ENCODE results near the gene KCNA3. TPM values are rescaled to one million over a fixed set of nuclear protein-coding genes. Genes with fewer than 3 reads are reported as not detected.
A peak's percentile ranks its signal among the peaks of the same experiment; 100 is the strongest.

The KCNA3 gene
- total RNA-seq (22.9 TPM), polyA plus RNA-seq (4.6 TPM)
- long read RNA-seq, donor 1, transcript KCNA3-201 (1 exons, 2,569 nt), result major isoform, 5 of 5 reads
- long read RNA-seq, donor 1, partial matches to known transcripts, result 0 of 5 reads
- long read RNA-seq, donor 1, other reads (novel, unspliced or antisense), result 0 of 5 reads
- long read RNA-seq, donor 2, transcript KCNA3-201 (1 exons, 2,569 nt), result major isoform, 72 of 72 reads
- long read RNA-seq, donor 2, partial matches to known transcripts, result 0 of 72 reads
- long read RNA-seq, donor 2, other reads (novel, unspliced or antisense), result 0 of 72 reads
- long read RNA-seq, donor 3, transcript KCNA3-201 (1 exons, 2,569 nt), result major isoform, 32 of 32 reads
- long read RNA-seq, donor 3, partial matches to known transcripts, result 0 of 32 reads
- long read RNA-seq, donor 3, other reads (novel, unspliced or antisense), result 0 of 32 reads
- long read RNA-seq, donor 4, transcript KCNA3-201 (1 exons, 2,569 nt), result major isoform, 9 of 9 reads
- long read RNA-seq, donor 4, partial matches to known transcripts, result 0 of 9 reads
- long read RNA-seq, donor 4, other reads (novel, unspliced or antisense), result 0 of 9 reads
- long read RNA-seq, donor 5, transcript KCNA3-201 (1 exons, 2,569 nt), result major isoform, 13 of 13 reads
- long read RNA-seq, donor 5, partial matches to known transcripts, result 0 of 13 reads
- long read RNA-seq, donor 5, other reads (novel, unspliced or antisense), result 0 of 13 reads
- long read RNA-seq, donor 6, transcript KCNA3-201 (1 exons, 2,569 nt), result major isoform, 35 of 35 reads
- long read RNA-seq, donor 6, partial matches to known transcripts, result 0 of 35 reads
- long read RNA-seq, donor 6, other reads (novel, unspliced or antisense), result 0 of 35 reads
- long read RNA-seq, donor 7, transcript KCNA3-201 (1 exons, 2,569 nt), result major isoform, 15 of 24 reads
- long read RNA-seq, donor 7, partial matches to known transcripts, result 0 of 24 reads
- long read RNA-seq, donor 7, other reads (novel, unspliced or antisense), result 9 of 24 reads
- long read RNA-seq, donor 8, transcript KCNA3-201 (1 exons, 2,569 nt), result major isoform, 10 of 10 reads
- long read RNA-seq, donor 8, partial matches to known transcripts, result 0 of 10 reads
- long read RNA-seq, donor 8, other reads (novel, unspliced or antisense), result 0 of 10 reads
- long read RNA-seq, donor 9, transcript KCNA3-201 (1 exons, 2,569 nt), result major isoform, 17 of 17 reads
- long read RNA-seq, donor 9, partial matches to known transcripts, result 0 of 17 reads
- long read RNA-seq, donor 9, other reads (novel, unspliced or antisense), result 0 of 17 reads
- long read RNA-seq, donor 10, transcript KCNA3-201 (1 exons, 2,569 nt), result major isoform, 34 of 34 reads
- long read RNA-seq, donor 10, partial matches to known transcripts, result 0 of 34 reads
- long read RNA-seq, donor 10, other reads (novel, unspliced or antisense), result 0 of 34 reads

GRCh38 chr1:110674337-110675059 is at the start of gene KCNA3:
TSS of gene KCNA3 (minus strand) at chr1:110674940. CDS start at chr1:110674809, 131 bp downstream.
- Histone ChIP-seq H3K36me3 (ENCODE audit: control insufficient read depth in 2 of 2, insufficient read depth in 2 of 2, low read length in 1 of 2) (no peaks in the 10 kb centered on the region), H3K9me3 (ENCODE audit: control insufficient read depth in 2 of 2, insufficient read depth in 1 of 2, low read length in 1 of 2) (peaks cover 0 to 9% of the 10 kb centered on the region in 2 donors), H3K27me3 (ENCODE audit: control insufficient read depth in 2 of 2, insufficient read depth in 1 of 2, low read length in 1 of 2) (peaks cover 0 to 14% of the 10 kb centered on the region in 2 donors), H3K27ac (ENCODE audit: low read depth in 1 of 2, low read length in 1 of 2) (peak within 1 kb of the TSS; percentile 97 to 98), H3K4me3 (ENCODE audit: low read length in 2 of 2) (peak within 1 kb of the TSS; percentile 66 to 91), H3K4me1 (ENCODE audit: control insufficient read depth in 2 of 2, insufficient read depth in 2 of 2, low read length in 2 of 2) (peaks cover 8 to 27% of the 10 kb centered on the region in 2 donors)
- under 1% methylated on average over 97 of the region's 97 CpGs for WGBS
- DNase-seq (ENCODE audit: low read depth in 6 of 9, low spot score in 9 of 9), result peak in 6 of 9 donors; percentile 69 to 90 (median 79)

DNA sequence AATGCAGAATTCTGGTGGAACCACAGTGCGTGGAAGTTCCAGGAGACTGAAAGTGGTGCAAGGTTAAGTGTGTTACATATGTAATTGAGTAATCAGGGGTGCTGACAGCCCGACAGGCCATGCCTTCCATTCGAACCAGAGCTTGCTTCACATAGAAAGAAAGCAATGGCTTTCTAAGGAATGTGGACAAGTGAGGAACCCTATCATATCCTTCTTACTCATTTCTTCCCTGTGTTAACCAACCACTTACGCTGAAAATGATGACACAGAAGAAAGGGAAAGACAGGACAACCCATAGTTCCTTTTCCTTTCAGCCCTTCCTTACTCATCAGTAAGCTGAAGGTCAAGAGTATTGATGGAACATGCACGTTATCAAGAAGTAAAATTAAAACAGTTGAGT is 48.1 kb upstream of the KCNA3 start:
- WGBS, result 95% methylated on average over 5 of the region's 5 CpGs
- Histone ChIP-seq H3K36me3 (ENCODE audit: control insufficient read depth in 2 of 2, insufficient read depth in 2 of 2, low read length in 1 of 2) (no peaks in the 10 kb centered on the region), H3K4me1 (ENCODE audit: control insufficient read depth in 2 of 2, insufficient read depth in 2 of 2, low read length in 2 of 2) (peaks cover 13% of the 10 kb centered on the region in 2 donors), H3K9me3 (ENCODE audit: control insufficient read depth in 2 of 2, insufficient read depth in 1 of 2, low read length in 1 of 2) (no peaks in the 10 kb centered on the region), H3K4me3 (ENCODE audit: low read length in 2 of 2) (no peak overlapping the region), H3K27ac (ENCODE audit: low read depth in 1 of 2, low read length in 1 of 2) (no peak overlapping the region), H3K27me3 (ENCODE audit: control insufficient read depth in 2 of 2, insufficient read depth in 1 of 2, low read length in 1 of 2) (peaks cover 0 to 11% of the 10 kb centered on the region in 2 donors)
- DNase-seq (ENCODE audit: low read depth in 6 of 9, low spot score in 9 of 9), result no peak

DNA sequence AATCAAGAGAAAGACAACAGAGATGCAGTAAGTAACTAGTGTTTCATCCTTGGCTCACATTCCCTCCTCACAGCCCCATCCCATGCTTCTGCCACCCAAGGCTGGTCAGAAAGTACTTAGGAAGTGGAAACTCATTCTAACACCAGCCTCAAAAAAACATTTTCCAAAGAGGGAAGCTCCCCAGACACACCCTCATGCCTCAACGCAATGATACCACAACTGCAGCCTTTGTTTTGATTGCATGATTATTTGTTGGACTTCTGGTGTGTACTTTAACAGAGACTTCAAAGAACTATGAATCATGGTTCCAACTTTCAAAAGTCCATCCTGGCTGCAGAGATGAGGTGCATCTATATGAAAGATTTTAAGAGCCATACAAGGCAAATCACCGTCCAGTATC is 45.2 kb upstream of the KCNA3 start:
- Histone ChIP-seq H3K4me1 (ENCODE audit: control insufficient read depth in 2 of 2, insufficient read depth in 2 of 2, low read length in 2 of 2) (no peaks in the 10 kb centered on the region), H3K27ac (ENCODE audit: low read depth in 1 of 2, low read length in 1 of 2) (no peak overlapping the region)
- WGBS, result 86% methylated on average over 2 of the region's 2 CpGs

DNA sequence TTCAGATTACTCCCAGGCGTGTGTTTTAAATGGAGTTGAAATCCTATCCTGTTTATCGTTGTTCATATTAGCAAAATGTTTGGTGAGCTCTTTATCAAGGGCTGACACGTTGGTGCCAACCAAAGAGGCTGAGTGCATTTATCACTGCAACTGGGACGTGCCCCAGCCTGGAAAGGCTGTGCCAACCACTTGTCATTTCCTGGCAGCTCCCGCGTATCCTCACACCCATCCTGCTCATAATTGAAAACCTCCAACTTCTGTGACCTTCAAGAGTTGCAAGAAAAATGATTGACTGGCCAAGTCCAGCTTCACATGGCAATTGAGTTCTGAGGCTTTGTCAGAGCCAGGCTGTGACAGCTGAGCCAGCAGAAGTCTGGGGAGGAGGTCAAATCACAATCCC is 43.7 kb upstream of the KCNA3 start:
- no peak overlapping the region for H3K27ac ChIP-seq (ENCODE audit: low read depth in 1 of 2, low read length in 1 of 2)
- H3K4me1 ChIP-seq (ENCODE audit: control insufficient read depth in 2 of 2, insufficient read depth in 2 of 2, low read length in 2 of 2), result no peaks in the 10 kb centered on the region
- no peaks in the 10 kb centered on the region for H3K9me3 ChIP-seq (ENCODE audit: control insufficient read depth in 2 of 2, insufficient read depth in 1 of 2, low read length in 1 of 2)
- H3K36me3 ChIP-seq (ENCODE audit: control insufficient read depth in 2 of 2, insufficient read depth in 2 of 2, low read length in 1 of 2), result no peaks in the 10 kb centered on the region
- 91% methylated on average over 6 of the region's 6 CpGs for WGBS
- no peak for DNase-seq (ENCODE audit: low read depth in 6 of 9, low spot score in 9 of 9)
- peaks cover 0 to 13% of the 10 kb centered on the region in 2 donors for H3K27me3 ChIP-seq (ENCODE audit: control insufficient read depth in 2 of 2, insufficient read depth in 1 of 2, low read length in 1 of 2)
- H3K4me3 ChIP-seq (ENCODE audit: low read length in 2 of 2), result no peak overlapping the region

More for the DNA sequence above, 45.2 kb upstream of the KCNA3 start:
- Histone ChIP-seq H3K4me3 (ENCODE audit: low read length in 2 of 2) (no peak overlapping the region), H3K36me3 (ENCODE audit: control insufficient read depth in 2 of 2, insufficient read depth in 2 of 2, low read length in 1 of 2) (no peaks in the 10 kb centered on the region), H3K27me3 (ENCODE audit: control insufficient read depth in 2 of 2, insufficient read depth in 1 of 2, low read length in 1 of 2) (peaks cover 0 to 13% of the 10 kb centered on the region in 2 donors), H3K9me3 (ENCODE audit: control insufficient read depth in 2 of 2, insufficient read depth in 1 of 2, low read length in 1 of 2) (no peaks in the 10 kb centered on the region)
- no peak for DNase-seq (ENCODE audit: low read depth in 6 of 9, low spot score in 9 of 9)

DNA sequence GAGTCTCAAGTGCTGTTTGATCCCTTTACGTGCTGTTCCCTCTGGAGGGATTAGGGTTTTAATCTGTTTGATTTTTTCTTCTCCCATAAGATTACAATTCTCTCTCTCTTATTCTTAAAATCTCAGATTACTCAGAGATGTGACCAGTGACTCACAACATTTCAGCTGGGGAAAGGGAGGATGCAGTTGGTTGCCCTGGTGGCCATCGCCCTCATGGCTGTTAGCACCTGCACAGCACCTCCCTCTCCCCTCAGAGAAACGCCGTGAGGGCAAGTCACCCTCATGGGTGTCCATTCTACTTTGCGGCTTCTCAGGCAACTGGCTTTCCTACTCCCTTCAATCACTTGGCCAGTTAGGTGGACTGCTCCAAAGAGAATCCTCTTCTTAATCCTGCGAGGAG is 42.4 kb upstream of the KCNA3 start:
- Histone ChIP-seq H3K36me3 (ENCODE audit: control insufficient read depth in 2 of 2, insufficient read depth in 2 of 2, low read length in 1 of 2) (no peaks in the 10 kb centered on the region), H3K27me3 (ENCODE audit: control insufficient read depth in 2 of 2, insufficient read depth in 1 of 2, low read length in 1 of 2) (peaks cover 0 to 11% of the 10 kb centered on the region in 2 donors), H3K9me3 (ENCODE audit: control insufficient read depth in 2 of 2, insufficient read depth in 1 of 2, low read length in 1 of 2) (no peaks in the 10 kb centered on the region), H3K4me3 (ENCODE audit: low read length in 2 of 2) (no peak overlapping the region), H3K4me1 (ENCODE audit: control insufficient read depth in 2 of 2, insufficient read depth in 2 of 2, low read length in 2 of 2) (no peaks in the 10 kb centered on the region), H3K27ac (ENCODE audit: low read depth in 1 of 2, low read length in 1 of 2) (no peak overlapping the region)
- WGBS, result 89% methylated on average over 6 of the region's 6 CpGs
- DNase-seq (ENCODE audit: low read depth in 6 of 9, low spot score in 9 of 9), result no peak

- Histone ChIP-seq H3K4me3 (ENCODE audit: low read length in 2 of 2) (no peak overlapping the region), H3K27ac (ENCODE audit: low read depth in 1 of 2, low read length in 1 of 2) (no peak overlapping the region), H3K36me3 (ENCODE audit: control insufficient read depth in 2 of 2, insufficient read depth in 2 of 2, low read length in 1 of 2) (no peaks in the 10 kb centered on the region), H3K4me1 (ENCODE audit: control insufficient read depth in 2 of 2, insufficient read depth in 2 of 2, low read length in 2 of 2) (no peaks in the 10 kb centered on the region), H3K9me3 (ENCODE audit: control insufficient read depth in 2 of 2, insufficient read depth in 1 of 2, low read length in 1 of 2) (no peaks in the 10 kb centered on the region), H3K27me3 (ENCODE audit: control insufficient read depth in 2 of 2, insufficient read depth in 1 of 2, low read length in 1 of 2) (peaks cover 0 to 9% of the 10 kb centered on the region in 2 donors)
- 77% methylated on average over 3 of the region's 3 CpGs for WGBS
- DNase-seq (ENCODE audit: low read depth in 6 of 9, low spot score in 9 of 9), result no peak
Observed at GRCh38 chr1:110714374-110714995, 39.7 kb upstream of the KCNA3 start.

- H3K27me3 ChIP-seq (ENCODE audit: control insufficient read depth in 2 of 2, insufficient read depth in 1 of 2, low read length in 1 of 2), result peaks cover 0 to 2% of the 10 kb centered on the region in 2 donors
- no peak overlapping the region for H3K27ac ChIP-seq (ENCODE audit: low read depth in 1 of 2, low read length in 1 of 2)
- H3K9me3 ChIP-seq (ENCODE audit: control insufficient read depth in 2 of 2, insufficient read depth in 1 of 2, low read length in 1 of 2), result no peaks in the 10 kb centered on the region
- no peak for DNase-seq (ENCODE audit: low read depth in 6 of 9, low spot score in 9 of 9)
- 97% methylated on average over 3 of the region's 3 CpGs for WGBS
- no peaks in the 10 kb centered on the region for H3K36me3 ChIP-seq (ENCODE audit: control insufficient read depth in 2 of 2, insufficient read depth in 2 of 2, low read length in 1 of 2)
- H3K4me3 ChIP-seq (ENCODE audit: low read length in 2 of 2), result no peak overlapping the region
- no peaks in the 10 kb centered on the region for H3K4me1 ChIP-seq (ENCODE audit: control insufficient read depth in 2 of 2, insufficient read depth in 2 of 2, low read length in 2 of 2)
Observed at GRCh38 chr1:110713221-110713620, 38.5 kb upstream of the KCNA3 start.

DNA sequence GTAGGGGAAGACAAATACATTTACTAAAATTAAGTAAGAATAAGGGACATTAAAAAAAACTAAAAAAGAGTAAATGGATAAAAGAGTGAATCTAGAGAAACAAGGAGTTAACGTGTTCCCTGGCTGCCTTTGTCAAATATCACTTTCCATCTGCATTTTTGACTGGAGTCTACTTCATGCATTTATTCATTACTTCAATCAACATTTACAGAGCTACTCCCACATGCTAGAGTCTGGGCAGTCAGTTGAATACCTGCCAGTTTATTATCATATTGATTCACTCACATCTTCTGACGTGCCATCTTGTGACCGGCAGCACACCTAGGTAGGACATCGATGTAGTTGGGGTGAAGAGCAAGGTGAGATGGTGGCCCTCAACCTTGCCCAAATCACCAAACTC is 35.6 kb upstream of the KCNA3 start:
- Histone ChIP-seq H3K27me3 (ENCODE audit: control insufficient read depth in 2 of 2, insufficient read depth in 1 of 2, low read length in 1 of 2) (peaks cover 0 to 2% of the 10 kb centered on the region in 2 donors), H3K9me3 (ENCODE audit: control insufficient read depth in 2 of 2, insufficient read depth in 1 of 2, low read length in 1 of 2) (no peaks in the 10 kb centered on the region)
- 96% methylated on average over 4 of the region's 4 CpGs for WGBS

More for the DNA sequence above, 35.6 kb upstream of the KCNA3 start:
- Histone ChIP-seq H3K4me1 (ENCODE audit: control insufficient read depth in 2 of 2, insufficient read depth in 2 of 2, low read length in 2 of 2) (no peaks in the 10 kb centered on the region), H3K36me3 (ENCODE audit: control insufficient read depth in 2 of 2, insufficient read depth in 2 of 2, low read length in 1 of 2) (no peaks in the 10 kb centered on the region), H3K27ac (ENCODE audit: low read depth in 1 of 2, low read length in 1 of 2) (no peak overlapping the region), H3K4me3 (ENCODE audit: low read length in 2 of 2) (no peak overlapping the region)
- no peak for DNase-seq (ENCODE audit: low read depth in 6 of 9, low spot score in 9 of 9)
